VCaP (cell line): ENCODE results near the gene OR52N4.
"Not testable (repeated sequence)": the region's sequence is repeated elsewhere in the genome, so short reads cannot be mapped to it uniquely, and the experiment has no call there.

Source experiments
- H3K27ac ChIP-seq: fragments of 450-650 bp; 2 replicates; pipeline ENCODE4 v1.5.1; 2017
- TF ChIP-seq, protein P1 (sequence below): fragments of 450-650 bp; conservative IDR thresholded peaks from 2 replicates; pipeline ENCODE4 v1.5.1; 2017; ENCODE audit warnings: mild to moderate bottlenecking, moderate library complexity

Gene OR52N4

DNA sequence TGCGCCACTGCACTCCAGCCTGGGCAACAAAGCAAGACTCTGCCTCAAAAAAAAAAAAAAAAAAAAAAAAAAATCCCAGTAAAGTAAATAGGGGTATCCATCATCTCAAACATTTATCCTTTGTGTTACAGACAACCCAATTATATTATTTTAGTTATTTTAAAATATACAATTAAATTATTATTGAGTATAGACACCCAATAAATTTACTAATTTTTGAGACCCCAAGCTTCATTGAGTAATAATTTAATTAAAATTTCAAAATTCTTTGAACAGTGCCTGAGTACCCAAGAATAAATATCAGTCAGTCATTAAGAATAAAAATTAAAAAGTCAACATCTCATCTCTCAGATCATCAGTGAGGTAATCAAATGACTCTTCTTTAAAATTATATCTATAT, at the start of gene OR52N4:
OR52N4 (plus strand) TSS at position 301 of the 400 bp plus-strand sequence. CDS start 498 bp downstream, outside the sequence.
- TF ChIP-seq, protein P1, sequence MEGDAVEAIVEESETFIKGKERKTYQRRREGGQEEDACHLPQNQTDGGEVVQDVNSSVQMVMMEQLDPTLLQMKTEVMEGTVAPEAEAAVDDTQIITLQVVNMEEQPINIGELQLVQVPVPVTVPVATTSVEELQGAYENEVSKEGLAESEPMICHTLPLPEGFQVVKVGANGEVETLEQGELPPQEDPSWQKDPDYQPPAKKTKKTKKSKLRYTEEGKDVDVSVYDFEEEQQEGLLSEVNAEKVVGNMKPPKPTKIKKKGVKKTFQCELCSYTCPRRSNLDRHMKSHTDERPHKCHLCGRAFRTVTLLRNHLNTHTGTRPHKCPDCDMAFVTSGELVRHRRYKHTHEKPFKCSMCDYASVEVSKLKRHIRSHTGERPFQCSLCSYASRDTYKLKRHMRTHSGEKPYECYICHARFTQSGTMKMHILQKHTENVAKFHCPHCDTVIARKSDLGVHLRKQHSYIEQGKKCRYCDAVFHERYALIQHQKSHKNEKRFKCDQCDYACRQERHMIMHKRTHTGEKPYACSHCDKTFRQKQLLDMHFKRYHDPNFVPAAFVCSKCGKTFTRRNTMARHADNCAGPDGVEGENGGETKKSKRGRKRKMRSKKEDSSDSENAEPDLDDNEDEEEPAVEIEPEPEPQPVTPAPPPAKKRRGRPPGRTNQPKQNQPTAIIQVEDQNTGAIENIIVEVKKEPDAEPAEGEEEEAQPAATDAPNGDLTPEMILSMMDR: no peak
- H3K27ac ChIP-seq: no peak within 1 kb of the TSS

DNA sequence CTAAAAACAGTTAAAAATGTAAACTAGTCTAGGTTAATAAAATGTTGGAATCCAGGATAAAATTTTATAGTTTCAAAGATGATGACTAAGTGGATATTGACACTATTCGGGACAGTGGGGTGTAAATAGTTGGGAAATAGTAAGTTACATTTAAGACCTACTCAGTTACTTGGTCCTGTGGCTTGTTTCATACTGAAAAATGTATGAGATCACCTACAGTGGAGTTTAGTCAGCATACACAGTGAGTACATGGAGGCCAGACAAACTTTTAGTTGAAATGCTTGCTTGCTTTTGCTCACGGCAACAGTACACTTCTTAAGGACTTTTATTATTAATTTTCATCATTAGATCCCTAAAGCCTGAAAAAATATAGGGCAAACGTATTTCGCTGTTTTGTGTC, 48.4 kb upstream of the OR52N4 start:
- H3K27ac ChIP-seq: no peak overlapping the region
- TF ChIP-seq, protein P1: no peak

DNA sequence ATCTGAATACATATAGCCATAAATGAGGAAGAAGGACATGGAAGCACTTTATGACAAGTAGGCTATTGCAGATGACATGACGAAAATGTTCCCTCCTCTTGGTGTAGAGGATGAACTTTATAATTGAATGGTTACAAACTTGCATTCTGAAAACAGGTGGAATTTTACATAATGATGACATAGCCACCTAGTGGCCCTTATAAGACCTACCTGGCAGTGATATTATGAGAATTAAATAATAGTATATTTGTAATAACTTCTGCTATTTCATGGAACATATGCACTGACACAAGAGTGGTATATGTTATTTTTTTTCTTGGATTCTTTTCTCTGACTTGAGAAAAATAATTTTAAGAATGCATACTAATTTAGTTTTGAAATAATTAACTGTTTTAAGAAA, 41.5 kb upstream of the OR52N4 start:
- TF ChIP-seq, protein P1: peak; percentile 70
- no peak overlapping the region for H3K27ac ChIP-seq

DNA sequence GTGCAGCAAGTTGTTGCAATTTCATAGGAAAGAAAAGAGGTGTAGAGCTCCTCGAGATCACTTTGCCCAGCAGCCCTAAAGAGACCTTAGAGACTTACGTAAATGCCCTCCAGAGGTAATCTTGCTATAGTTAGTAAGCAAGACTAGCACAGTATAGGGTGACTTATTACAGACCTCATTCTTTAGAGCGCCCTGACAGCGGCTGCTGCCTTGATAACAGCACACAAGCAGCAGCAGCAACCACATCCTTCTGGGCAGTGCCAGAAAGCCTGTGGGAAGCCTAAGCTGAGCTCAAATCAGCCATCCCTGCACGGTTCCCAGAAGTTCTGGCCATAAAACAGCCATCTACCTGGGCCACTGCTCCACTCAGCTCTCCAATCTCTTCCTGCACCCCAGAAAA, 40.3 kb upstream of the OR52N4 start:
- no peak overlapping the region for H3K27ac ChIP-seq
- TF ChIP-seq, protein P1: no peak

DNA sequence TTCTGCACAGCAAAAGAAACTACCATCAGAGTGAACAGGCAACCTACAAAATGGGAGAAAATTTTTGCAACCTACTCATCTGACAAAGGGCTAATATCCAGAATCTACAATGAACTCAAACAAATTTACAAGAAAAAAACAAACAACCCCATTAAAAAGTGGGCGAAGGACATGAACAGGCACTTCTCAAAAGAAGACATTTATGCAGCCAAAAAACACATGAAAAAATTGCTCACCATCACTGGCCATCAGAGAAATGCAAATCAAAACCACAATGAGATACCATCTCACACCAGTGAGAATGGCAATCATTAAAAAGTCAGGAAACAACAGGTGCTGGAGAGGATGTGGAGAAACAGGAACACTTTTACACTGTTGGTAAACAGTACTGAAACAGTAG, 37.5 kb upstream of the OR52N4 start:
- H3K27ac ChIP-seq: not testable (repeated sequence)

DNA sequence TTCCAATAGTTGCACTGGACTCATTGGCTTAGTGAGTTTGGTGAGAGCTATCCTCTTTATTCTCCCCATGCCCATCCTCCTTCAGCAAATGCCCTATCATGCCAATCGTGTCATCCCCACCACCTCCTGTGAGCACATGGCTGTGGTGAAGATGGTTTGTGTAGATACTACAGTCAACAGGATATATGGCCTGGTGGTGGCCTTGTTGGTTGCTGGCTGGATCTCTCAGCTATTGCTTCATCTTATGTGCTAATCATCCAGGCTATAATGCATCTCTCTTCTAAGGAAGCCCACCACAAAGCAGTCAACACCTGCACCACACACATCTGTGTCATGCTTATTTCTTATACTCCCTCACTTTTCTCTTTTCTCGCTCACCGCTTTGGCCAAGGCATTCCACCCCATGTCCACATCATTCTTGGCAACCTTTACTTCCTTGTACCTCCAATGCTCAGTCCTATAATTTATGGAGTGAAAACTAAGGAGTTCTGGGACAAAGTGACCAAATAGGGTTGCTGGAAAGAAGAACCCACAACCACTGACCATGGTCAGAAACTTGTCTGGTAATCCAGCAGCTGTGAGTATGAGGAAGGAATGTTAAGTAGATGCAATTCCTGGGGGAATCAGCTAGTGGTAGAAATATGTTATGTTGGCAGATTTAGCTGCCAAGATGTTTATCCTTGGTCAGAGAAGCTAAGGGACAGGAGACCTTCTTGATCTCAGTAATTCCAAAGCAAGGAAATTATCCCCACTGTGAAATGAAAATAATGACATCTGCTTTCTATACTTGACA, 34.1 kb upstream of the OR52N4 start:
- H3K27ac ChIP-seq: no peak overlapping the region
- TF ChIP-seq, protein P1: no peak

DNA sequence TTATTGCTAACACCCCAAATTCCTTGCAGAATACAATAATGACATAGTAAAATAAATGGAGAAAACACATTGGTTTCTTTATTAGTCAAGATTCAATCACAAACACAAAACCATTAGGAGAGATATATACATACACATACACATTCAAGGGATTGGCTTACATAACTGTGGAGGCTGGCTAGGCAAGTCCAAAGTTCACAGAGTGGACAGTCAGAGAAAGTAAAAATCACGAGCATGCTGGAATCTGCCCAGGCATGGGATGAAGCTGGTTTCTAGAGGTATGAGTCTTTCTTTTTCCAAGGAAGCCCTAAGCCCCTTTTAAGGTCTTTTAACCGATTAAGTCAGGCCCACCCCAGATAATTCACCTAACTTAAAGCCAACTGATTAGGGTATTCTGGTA, 31.4 kb upstream of the OR52N4 start:
- TF ChIP-seq, protein P1: no peak
- no peak overlapping the region for H3K27ac ChIP-seq

DNA sequence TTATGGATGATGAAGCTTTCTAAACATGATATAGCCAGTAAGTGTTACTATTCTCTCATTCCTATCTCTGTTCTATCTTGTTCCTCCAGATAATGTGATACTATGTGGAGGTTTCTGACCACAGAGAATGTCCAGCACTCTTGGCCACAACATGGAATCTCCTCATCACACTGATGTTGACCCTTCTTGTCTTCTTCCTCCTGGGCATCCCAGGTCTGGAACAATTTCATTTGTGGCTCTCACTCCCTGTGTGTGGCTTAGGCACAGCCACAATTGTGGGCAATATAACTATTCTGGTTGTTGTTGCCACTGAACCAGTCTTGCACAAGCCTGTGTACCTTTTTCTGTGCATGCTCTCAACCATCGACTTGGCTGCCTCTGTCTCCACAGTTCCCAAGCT, 27.7 kb upstream of the OR52N4 start:
- TF ChIP-seq, protein P1: no peak
- H3K27ac ChIP-seq: no peak overlapping the region
